ENCODE data around the gene ANO2. TPM values are rescaled to one million over a fixed set of nuclear protein-coding genes. Genes with fewer than 3 reads are reported as not detected.
A peak's percentile ranks its signal among the peaks of the same experiment; 100 is the strongest.
"Not testable (repeated sequence)": the region's sequence is repeated elsewhere in the genome, so short reads cannot be mapped to it uniquely, and the experiment has no call there.

Gene ANO2
- total RNA-seq, 1 experiment from 2014 or later = not detected

GRCh38 chr12:5556946-5557673, 387.9 kb downstream of the ANO2 start:
- no peak for DNase-seq (ENCODE audit: low spot score)

GRCh38 chr12:5556033-5556614, 388.9 kb downstream of the ANO2 start:
- DNase-seq (ENCODE audit: low spot score) = peak; percentile 41

GRCh38 chr12:5554711-5555110, 390.3 kb downstream of the ANO2 start:
- no peak for DNase-seq (ENCODE audit: low spot score)

DNA sequence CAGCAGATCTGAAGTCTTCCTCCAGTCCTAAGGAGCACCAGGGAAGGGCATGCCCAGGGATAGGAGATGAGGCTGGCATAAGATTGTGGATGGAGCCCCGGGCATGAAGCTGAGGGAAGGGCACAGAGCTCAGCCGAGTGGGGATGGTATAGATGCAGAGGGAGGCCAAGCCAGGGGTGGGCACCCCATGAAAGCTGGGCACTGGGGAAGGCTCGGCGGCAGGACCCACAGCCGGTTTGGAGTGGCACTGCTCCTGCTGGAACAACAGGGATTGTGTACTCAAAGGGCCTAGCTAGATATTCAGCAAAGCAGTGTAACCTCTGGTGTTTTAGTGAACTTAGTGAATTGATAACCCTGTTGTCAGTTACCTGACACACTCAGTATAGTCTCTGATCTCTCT, 396.0 kb downstream of the ANO2 start:
- DNase-seq (ENCODE audit: low spot score) = no peak

DNA sequence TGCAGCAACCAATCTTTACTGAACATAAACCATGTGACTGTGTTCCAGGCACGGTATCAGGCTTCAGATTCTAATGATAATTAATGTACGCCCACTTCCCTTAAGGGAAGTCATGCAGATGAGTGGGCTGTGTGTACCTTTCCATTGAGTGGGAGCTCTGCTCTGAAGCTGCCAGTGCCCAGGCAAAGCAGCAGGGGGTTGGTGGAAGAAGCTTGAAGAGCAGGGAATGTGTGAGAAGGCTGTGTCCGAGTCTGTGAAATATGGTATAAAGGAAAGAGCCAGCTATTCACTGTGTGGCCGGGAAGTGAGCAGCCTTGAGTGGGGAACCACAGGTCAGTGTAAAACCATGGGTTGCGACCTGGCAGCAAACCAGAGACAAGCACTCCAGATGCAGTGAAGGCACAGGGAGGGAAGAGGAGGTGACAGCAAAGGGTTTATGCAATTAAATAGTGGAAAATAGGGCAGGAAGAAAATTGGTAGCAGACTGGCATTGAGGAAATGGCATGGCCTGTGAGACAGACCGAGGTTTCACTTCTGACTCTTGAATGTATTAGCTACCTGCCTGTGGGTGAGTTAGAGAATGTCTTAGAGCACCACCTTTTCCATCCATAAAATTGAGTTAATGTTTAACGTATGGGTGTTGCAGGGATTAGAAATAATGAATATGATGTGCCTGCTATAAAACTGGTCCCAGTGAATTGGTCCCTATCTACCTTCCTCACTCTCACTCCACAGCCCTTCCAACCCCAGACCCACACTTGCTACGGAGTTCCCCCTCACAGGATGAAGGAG, 396.7 kb downstream of the ANO2 start:
- DNase-seq (ENCODE audit: low spot score) = peak; percentile 43

- no peak for DNase-seq (ENCODE audit: low spot score)
Measured at GRCh38 chr12:5546616-5547015, 398.4 kb downstream of the ANO2 start.

- DNase-seq (ENCODE audit: low spot score) = no peak
Measured at GRCh38 chr12:5537771-5538170, 407.3 kb downstream of the ANO2 start.

DNA sequence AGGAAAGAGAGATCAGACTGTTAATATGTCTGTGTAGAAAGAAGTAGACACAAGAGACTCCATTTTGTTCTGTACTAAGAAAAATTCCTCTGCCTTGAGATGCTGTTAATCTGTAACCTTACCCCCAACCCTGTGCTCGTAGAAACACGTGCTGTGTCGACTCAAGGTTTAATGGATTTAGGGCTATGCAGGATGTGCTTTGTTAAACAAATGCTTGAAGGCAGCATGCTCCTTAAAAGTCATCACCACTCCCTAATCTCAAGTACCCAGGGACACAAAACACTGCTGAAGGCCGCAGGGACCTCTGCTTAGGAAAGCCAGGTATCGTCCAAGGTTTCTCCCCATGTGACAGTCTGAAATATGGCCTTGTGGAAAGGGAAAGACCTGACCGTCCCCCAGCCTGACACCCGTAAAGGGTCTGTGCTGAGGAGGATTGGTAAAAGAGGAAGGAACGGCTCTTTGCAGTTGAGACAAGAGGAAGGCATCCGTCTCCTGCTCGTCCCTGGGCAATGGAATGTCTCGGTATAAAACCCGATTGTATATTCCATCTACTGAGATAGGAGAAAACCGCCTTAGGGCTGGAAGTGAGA, 407.9 kb downstream of the ANO2 start:
- DNase-seq (ENCODE audit: low spot score) = not testable (repeated sequence)

DNA sequence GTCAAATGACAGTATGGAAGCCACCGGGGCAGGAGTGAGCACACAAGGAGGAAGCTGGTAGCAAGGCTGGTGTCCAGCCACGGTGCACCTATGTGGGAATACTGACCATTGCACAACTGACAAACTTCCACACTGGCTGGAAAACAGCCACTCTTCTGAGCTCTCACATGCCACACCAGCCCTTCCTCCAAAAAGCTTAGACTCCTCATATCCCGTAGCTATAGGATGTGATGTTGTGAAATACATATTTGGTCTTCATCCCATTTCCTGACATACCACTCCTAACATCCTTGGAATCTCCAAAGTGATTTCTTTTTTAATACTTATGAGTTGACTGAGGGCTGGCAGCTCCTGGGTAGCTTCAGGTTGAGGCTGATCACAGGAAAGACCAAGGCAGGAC, 409.5 kb downstream of the ANO2 start:
- DNase-seq (ENCODE audit: low spot score) = no peak

- no peak for DNase-seq (ENCODE audit: low spot score)
Measured at GRCh38 chr12:5534426-5535199, 410.4 kb downstream of the ANO2 start.

DNA sequence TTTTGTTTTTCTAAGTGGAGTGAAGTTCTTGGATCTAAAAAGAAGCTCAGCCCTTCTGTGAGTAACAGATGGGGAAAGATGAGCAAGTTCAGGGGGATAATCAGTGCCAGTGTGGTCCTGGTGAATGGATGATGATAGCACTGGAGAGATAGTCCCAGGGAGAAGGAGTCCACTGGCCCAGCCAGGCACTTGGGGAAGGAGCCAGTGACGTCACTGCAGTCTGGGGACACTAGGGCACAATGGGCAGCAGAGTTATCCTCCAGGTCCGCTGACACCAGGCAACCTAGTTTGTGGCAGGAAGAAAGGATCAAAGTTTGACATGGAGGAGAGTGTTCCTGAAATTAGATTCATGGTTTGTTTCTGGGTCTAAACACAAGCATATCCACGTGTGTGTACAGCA, 411.7 kb downstream of the ANO2 start:
- no peak for DNase-seq (ENCODE audit: low spot score)

- DNase-seq (ENCODE audit: low spot score) = no peak
Measured at GRCh38 chr12:5525783-5526367, 419.2 kb downstream of the ANO2 start.

DNA sequence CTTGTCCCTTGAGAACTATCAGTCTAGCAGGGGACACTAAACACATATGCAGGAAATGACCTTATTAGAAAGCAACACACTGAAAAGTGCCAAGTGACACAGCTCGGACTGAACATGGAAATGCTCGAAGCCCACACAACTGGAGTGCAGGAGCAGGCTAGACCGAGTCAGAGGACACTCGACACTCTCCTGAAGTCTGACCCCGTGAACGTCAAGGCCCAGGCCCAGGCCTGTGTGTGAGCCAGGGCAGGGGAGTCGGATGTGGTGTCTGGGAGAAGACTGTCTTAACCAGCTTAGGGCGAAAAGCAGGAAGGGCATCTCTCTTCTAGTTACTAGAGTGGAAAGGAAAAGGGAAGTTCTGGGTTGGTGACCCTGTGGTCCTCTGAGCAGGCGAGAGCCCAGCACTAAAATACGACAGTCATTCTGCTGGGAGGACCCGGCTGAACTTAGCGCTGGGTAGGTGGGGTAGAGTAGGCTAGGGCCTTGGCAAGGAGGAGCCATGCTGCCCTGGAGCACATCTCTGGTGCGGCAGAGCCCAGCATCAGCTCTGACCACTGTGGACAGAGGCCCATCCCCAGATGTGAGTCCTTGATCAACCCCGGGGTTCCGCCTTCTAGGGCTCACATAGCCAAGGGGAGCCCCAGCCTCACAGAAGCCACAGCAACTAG, 420.2 kb downstream of the ANO2 start:
- DNase-seq (ENCODE audit: low spot score) = no peak

GRCh38 chr12:5524116-5524768, 420.8 kb downstream of the ANO2 start:
- DNase-seq (ENCODE audit: low spot score) = no peak

DNA sequence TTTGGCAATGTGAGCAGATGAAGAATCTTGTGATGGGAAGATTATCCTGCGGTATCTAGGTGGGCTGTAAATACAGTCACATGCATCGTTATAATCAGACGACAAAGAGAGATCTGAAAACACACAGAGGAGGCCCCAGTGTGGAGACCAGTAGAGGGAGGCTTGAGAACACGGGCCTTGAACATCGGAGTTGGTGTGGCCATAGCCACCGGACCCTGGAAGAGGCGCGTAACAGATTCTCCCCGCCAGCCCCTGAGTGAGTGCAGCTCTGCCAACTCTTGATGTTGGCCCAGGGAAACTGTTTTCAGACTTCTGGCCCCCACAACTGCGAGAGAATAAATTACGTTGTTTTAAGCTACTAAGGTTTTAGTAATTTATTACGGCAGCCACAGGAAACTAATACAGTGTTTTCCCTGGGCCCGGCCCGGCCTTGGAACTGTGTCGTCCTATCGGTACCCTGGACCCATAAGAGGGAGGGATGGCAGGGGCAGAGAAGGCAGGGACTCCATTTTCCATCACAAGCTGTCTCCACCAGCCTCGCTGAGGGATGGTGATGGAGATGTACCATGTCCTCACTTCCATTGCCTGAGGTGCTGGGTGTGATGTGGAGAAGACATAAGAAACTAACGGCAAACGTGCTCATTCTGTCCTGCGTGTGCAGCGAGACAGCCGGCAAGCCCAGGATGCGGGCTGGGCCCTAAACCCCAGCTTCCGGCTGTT, 421.5 kb downstream of the ANO2 start:
- no peak for DNase-seq (ENCODE audit: low spot score)

DNA sequence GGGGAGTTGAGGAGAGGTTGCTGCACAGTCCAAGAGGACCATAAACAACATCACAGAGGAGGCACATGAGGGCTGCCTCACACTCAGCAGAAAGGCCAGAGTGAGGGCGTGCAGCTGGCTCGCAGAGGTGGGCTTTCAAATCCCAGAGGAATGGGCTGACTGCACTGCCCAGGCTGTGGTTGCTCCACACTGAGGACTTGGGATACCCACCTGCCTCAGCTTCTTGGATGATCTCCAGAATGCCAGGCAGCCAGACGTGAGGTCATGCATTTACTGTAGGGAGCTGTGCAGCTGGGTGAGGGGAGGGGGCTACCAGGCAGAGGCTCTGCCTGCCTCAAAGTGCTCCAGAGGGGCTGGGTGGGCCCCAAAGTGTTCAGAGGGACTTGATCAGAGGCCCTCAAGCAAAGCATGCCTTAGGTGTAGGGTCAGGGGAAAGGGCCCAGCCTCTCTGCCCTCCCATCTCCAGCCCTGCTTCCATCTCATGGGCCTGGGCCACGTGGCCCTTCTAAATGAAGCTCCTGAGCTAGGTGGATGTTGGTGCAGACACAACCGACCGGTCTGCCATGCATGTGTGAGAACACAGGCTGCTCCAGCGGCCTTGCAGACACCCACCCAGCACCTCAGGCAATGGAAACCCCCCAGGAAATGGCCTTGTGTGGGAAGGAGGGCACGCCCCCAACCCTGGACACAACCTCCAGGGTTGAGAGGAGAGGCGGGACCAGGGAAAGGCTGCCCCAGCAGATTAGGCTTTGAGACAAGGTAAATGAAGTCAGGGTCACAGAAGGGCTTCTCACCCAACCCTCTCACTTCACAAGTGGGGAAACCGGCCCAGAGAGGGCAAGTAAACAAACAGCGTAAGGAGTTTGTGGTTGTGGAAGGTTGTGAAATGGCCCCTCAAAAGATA, 422.4 kb downstream of the ANO2 start:
- DNase-seq (ENCODE audit: low spot score) = no peak

DNA sequence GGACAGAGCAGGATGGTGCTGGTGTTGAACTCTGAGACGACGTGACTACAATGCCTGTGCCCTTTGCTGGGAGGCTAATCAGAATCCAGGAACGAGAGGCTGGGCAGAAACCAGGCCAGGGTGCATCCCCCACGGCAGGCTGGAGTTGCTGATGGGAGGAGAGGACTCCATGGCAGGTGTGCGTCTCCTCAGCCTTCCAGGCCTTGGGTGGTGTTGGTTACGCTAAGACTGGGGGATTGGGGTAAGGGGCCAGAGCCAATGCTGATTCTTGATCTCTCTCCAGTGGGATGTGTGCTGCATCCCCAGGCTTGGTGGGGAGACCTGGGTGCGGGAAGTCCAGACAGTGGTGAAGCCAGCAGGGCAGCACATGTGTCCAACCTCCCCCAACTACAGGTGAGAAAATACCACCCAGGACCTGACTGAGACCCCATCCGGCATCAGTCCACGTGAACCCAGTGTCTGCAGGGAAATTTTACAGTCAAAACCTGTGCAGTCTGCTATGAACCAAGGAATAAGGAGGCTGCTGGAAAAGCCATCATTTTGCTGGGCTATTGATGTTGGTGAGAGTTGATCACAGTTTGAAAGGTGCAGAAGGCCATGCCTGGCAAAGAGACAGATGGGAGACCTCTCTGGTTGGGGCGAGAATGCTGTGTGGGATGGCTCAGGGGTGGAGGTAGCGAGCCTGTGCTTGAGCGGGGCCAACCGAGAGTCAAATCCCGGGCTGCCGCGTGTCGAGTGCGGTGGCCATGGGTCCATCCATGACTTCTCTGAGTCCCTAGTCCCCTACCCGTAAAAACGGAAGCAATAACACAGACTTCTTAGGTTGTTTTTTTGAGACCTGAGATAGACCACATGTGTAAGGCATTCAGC, 423.4 kb downstream of the ANO2 start:
- DNase-seq (ENCODE audit: low spot score) = no peak

Data from HT-29 (cell line).